ENCODE measurements around the gene TCTN1. TPM values are rescaled to one million over a fixed set of nuclear protein-coding genes. Genes with fewer than 3 reads are reported as not detected.

Gene TCTN1
- total RNA-seq, 1 experiment from 2014 or later, result 40.0 TPM

DNA sequence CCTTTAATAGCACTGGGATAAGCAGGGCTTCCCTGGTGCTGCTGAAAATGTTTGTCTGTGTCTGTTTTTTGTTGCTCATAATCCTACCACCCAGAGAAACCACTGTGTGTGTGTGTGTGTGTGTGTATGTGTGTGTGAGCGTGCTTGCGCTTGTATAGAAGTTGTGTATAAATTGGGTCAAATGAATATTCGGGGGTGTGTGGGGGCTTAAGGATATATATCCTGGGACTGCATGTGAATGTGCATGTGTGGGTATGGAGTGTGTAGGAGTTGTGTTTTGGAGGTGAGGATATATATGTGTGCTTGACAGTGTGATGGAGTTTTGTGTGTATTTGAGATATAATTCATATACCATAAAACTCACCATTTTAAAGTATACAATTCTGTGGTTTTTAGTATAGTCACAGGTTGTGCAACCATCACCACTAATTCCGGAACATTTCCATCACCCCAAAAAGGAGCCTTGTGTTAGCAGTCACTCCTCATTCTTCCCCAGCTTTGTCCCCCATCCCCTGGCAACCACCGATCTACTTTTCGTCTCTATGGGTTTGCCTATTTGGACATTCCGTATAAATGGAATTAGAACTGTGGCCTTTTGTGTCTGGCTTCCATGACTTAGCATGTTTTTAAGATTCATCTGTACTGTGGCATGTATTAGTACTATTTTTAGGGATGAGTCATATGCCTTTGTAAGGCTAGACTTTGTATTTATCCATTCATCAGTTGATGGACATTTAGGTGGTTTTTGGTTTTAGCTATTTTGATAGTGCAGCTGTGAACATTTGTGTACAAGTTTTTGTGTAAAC lies 25.6 kb downstream of the TCTN1 start:
- H3K9me3 ChIP-seq (ENCODE audit: low read length), result no peaks in the 10 kb centered on the region
- H3K27ac ChIP-seq (ENCODE audit: low read length), result no peak overlapping the region
- ATAC-seq (peak; percentile 73), DNase-seq (peak; percentile 56)
- TF ChIP-seq EZH2 (IDR thresholded peaks at IDR 0.05; ENCODE audit: low read length, unreplicated experiment) (no peak), EZH2phosphoT487 (IDR thresholded peaks at IDR 0.05; ENCODE audit: borderline replicate concordance, low read length) (no peak)
- TF ChIP-seq, protein P1, sequence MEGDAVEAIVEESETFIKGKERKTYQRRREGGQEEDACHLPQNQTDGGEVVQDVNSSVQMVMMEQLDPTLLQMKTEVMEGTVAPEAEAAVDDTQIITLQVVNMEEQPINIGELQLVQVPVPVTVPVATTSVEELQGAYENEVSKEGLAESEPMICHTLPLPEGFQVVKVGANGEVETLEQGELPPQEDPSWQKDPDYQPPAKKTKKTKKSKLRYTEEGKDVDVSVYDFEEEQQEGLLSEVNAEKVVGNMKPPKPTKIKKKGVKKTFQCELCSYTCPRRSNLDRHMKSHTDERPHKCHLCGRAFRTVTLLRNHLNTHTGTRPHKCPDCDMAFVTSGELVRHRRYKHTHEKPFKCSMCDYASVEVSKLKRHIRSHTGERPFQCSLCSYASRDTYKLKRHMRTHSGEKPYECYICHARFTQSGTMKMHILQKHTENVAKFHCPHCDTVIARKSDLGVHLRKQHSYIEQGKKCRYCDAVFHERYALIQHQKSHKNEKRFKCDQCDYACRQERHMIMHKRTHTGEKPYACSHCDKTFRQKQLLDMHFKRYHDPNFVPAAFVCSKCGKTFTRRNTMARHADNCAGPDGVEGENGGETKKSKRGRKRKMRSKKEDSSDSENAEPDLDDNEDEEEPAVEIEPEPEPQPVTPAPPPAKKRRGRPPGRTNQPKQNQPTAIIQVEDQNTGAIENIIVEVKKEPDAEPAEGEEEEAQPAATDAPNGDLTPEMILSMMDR (conservative IDR thresholded peaks at IDR 0.05; ENCODE audit: low read depth, low read length), result no peak
- no peaks in the 10 kb centered on the region for H4K20me1 ChIP-seq (ENCODE audit: low read length)
- no peak overlapping the region for H3K4me2 ChIP-seq (ENCODE audit: low read length)
- no peaks in the 10 kb centered on the region for H3K27me3 ChIP-seq (ENCODE audit: low read length)
- H3K36me3 ChIP-seq (ENCODE audit: low read depth, low read length), result no peaks in the 10 kb centered on the region
- H3K9me2 ChIP-seq (replicated peaks; ENCODE audit: low read length), result no peaks in the 10 kb centered on the region
- H3K4me1 ChIP-seq (ENCODE audit: insufficient read depth, low read length), result peaks cover 11% of the 10 kb centered on the region
- H3K4me3 ChIP-seq (ENCODE audit: low read length), result no peak overlapping the region
- ChIA-PET POLR2A (ENCODE audit: unreplicated experiment) (no interaction called here), CTCF (no interaction called here)
- no peak overlapping the region for H3K9ac ChIP-seq (ENCODE audit: low read length)
- BruUV-seq (replicated peaks), result no TSS peak
- no peak overlapping the region for H2AFZ ChIP-seq (ENCODE audit: low read length)
- no peaks in the 10 kb centered on the region for H3F3A ChIP-seq (ENCODE audit: low read length, unreplicated experiment)
- H3K79me2 ChIP-seq (ENCODE audit: low read length), result no peaks in the 10 kb centered on the region
- intact Hi-C loops (cut with micrococcal nuclease), result no loop called here

DNA sequence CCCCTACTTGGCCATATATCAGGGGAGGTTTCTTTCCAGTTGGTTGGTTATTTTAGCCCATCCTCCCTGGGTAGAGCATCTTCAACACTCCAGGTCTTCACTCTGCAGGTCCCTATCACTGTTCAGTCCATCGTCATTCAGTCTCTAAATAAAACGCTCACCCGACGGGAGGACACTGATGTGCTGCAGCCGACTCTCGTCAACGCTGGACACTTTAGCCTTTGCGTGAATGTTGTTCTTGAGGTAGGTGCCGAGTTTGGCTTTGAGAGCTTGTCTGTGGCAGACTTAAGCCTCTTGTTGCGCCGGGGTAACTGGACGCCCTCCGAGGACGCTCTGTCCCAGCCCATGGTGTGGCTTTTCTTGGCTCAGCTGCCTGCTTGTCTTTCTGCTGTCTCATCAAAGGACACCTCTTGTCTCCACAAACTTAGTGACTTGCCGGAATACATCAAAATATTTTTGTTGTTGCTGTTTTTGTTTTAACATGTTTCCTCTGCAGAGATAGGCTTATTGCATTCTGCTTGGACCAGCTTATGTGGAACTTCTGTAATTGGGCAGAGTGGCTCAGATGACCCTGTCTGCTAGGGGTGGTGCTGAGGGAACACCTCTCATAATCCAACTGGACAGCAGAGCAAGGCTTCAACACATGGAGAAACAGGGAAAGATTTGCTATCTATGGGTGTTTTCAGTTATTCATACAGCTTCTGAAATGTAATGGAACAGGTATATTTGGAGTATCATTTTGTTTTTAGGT lies 26.5 kb downstream of the TCTN1 start:
- Histone ChIP-seq H2AFZ (ENCODE audit: low read length) (no peak overlapping the region), H3K27ac (ENCODE audit: low read length) (no peak overlapping the region), H3F3A (ENCODE audit: low read length, unreplicated experiment) (no peaks in the 10 kb centered on the region), H3K36me3 (ENCODE audit: low read depth, low read length) (no peaks in the 10 kb centered on the region), H3K9me2 (replicated peaks; ENCODE audit: low read length) (no peaks in the 10 kb centered on the region), H3K4me1 (ENCODE audit: insufficient read depth, low read length) (peaks cover 11% of the 10 kb centered on the region), H3K9me3 (ENCODE audit: low read length) (no peaks in the 10 kb centered on the region), H3K79me2 (ENCODE audit: low read length) (no peaks in the 10 kb centered on the region), H3K4me3 (ENCODE audit: low read length) (no peak overlapping the region), H3K9ac (ENCODE audit: low read length) (no peak overlapping the region), H4K20me1 (ENCODE audit: low read length) (no peaks in the 10 kb centered on the region), H3K4me2 (ENCODE audit: low read length) (no peak overlapping the region), H3K27me3 (ENCODE audit: low read length) (no peaks in the 10 kb centered on the region)
- TF ChIP-seq, protein P1 (conservative IDR thresholded peaks at IDR 0.05; ENCODE audit: low read depth, low read length), result no peak
- TF ChIP-seq EZH2phosphoT487 (IDR thresholded peaks at IDR 0.05; ENCODE audit: borderline replicate concordance, low read length) (no peak), EZH2 (IDR thresholded peaks at IDR 0.05; ENCODE audit: low read length, unreplicated experiment) (no peak)
- intact Hi-C loops (cut with micrococcal nuclease), result no loop called here
- POLR2A ChIA-PET (ENCODE audit: unreplicated experiment), result interaction anchor here (0.6 kb wide), 1 partner anchor 672 kb away, joined by 3 read pairs; no protein-coding TSS in a partner anchor
- CTCF ChIA-PET, result no interaction called here
- no peak for ATAC-seq
- DNase-seq, result no peak
- BruUV-seq (replicated peaks), result no TSS peak

DNA sequence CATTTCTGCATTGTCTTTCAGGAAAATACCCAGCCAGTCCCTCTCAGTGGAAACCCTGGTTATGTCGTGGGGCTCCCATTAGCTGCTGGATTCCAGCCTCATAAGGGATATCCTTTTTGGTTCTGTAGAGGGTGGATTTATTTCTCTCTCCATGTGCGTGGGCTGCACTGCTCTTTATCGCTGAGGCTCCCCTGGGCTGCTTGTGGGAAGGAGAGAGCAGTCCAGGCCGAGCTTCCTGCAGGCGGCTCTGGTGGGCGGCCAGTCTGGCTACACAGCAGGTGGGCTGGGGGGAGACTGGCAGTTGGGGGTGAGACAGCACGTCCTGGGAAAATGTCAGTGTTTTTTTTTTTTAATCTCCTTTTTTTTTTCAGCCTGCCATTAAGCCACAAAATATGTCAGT lies 27.6 kb downstream of the TCTN1 start:
- Histone ChIP-seq H3K4me3 (ENCODE audit: low read length) (no peak overlapping the region), H3K9me2 (replicated peaks; ENCODE audit: low read length) (no peaks in the 10 kb centered on the region), H3F3A (ENCODE audit: low read length, unreplicated experiment) (no peaks in the 10 kb centered on the region), H3K4me2 (ENCODE audit: low read length) (no peak overlapping the region), H3K27me3 (ENCODE audit: low read length) (no peaks in the 10 kb centered on the region), H3K27ac (ENCODE audit: low read length) (no peak overlapping the region), H3K79me2 (ENCODE audit: low read length) (no peaks in the 10 kb centered on the region), H3K36me3 (ENCODE audit: low read depth, low read length) (no peaks in the 10 kb centered on the region), H3K4me1 (ENCODE audit: insufficient read depth, low read length) (peaks cover 11% of the 10 kb centered on the region), H2AFZ (ENCODE audit: low read length) (no peak overlapping the region), H4K20me1 (ENCODE audit: low read length) (no peaks in the 10 kb centered on the region), H3K9me3 (ENCODE audit: low read length) (no peaks in the 10 kb centered on the region), H3K9ac (ENCODE audit: low read length) (no peak overlapping the region)
- CTCF ChIA-PET, result no interaction called here
- DNase-seq, result no peak
- no TSS peak for BruUV-seq (replicated peaks)
- POLR2A ChIA-PET (ENCODE audit: unreplicated experiment), result no interaction called here
- intact Hi-C loops (cut with micrococcal nuclease), result no loop called here
- TF ChIP-seq EZH2phosphoT487 (IDR thresholded peaks at IDR 0.05; ENCODE audit: borderline replicate concordance, low read length), result no peak
- TF ChIP-seq, protein P1 (conservative IDR thresholded peaks at IDR 0.05; ENCODE audit: low read depth, low read length), result no peak
- TF ChIP-seq EZH2 (IDR thresholded peaks at IDR 0.05; ENCODE audit: low read length, unreplicated experiment), result no peak
- ATAC-seq, result no peak
